Measurements from ENCODE around the gene VMO1.

VMO1 gene

GRCh38 chr17:4795168-4795567, 9.0 kb upstream of the VMO1 start:
- Histone ChIP-seq H3K27me3 (replicated peaks; ENCODE audit: control insufficient read depth, insufficient read depth, low read length) (no peaks in the 10 kb centered on the region), H3K36me3 (ENCODE audit: control insufficient read depth, insufficient read depth, low read length) (peaks cover 12% of the 10 kb centered on the region), H3K4me3 (replicated peaks; ENCODE audit: low read depth, low read length) (no peak overlapping the region)
- DNase-seq (ENCODE audit: extremely low read depth, insufficient read length): no peak
- no peak for TF ChIP-seq CTCF (IDR thresholded peaks at IDR 0.05; ENCODE audit: insufficient read depth, low read length, poor library complexity, severe bottlenecking)

GRCh38 chr17:4790705-4791088, 4.5 kb upstream of the VMO1 start:
- H3K36me3 ChIP-seq (ENCODE audit: control insufficient read depth, insufficient read depth, low read length): no peaks in the 10 kb centered on the region
- no peaks in the 10 kb centered on the region; the same call in none of the 2 replicates for H3K27me3 ChIP-seq (replicated peaks; ENCODE audit: control insufficient read depth, insufficient read depth, low read length)
- no peak for DNase-seq (ENCODE audit: extremely low read depth, insufficient read length)
- peak overlapping the region; percentile 54 for H3K4me3 ChIP-seq (replicated peaks; ENCODE audit: low read depth, low read length)
- TF ChIP-seq CTCF (IDR thresholded peaks at IDR 0.05; ENCODE audit: insufficient read depth, low read length, poor library complexity, severe bottlenecking): no peak

- Histone ChIP-seq H3K4me3 (replicated peaks; ENCODE audit: low read depth, low read length) (peak overlapping the region; percentile 54), H3K27me3 (replicated peaks; ENCODE audit: control insufficient read depth, insufficient read depth, low read length) (no peaks in the 10 kb centered on the region; the same call in none of the 2 replicates), H3K36me3 (ENCODE audit: control insufficient read depth, insufficient read depth, low read length) (no peaks in the 10 kb centered on the region)
- TF ChIP-seq CTCF (IDR thresholded peaks at IDR 0.05; ENCODE audit: insufficient read depth, low read length, poor library complexity, severe bottlenecking): peak; percentile 52
- peak; percentile 90 for DNase-seq (ENCODE audit: extremely low read depth, insufficient read length)
These were observed 4.0 kb upstream of the VMO1 start for GRCh38 chr17:4789951-4790704.

GRCh38 chr17:4789701-4789950, 3.5 kb upstream of the VMO1 start:
- DNase-seq (ENCODE audit: extremely low read depth, insufficient read length): no peak
- Histone ChIP-seq H3K4me3 (replicated peaks; ENCODE audit: low read depth, low read length) (peak overlapping the region; percentile 54), H3K36me3 (ENCODE audit: control insufficient read depth, insufficient read depth, low read length) (no peaks in the 10 kb centered on the region), H3K27me3 (replicated peaks; ENCODE audit: control insufficient read depth, insufficient read depth, low read length) (no peaks in the 10 kb centered on the region; the same call in none of the 2 replicates)
- no peak for TF ChIP-seq CTCF (IDR thresholded peaks at IDR 0.05; ENCODE audit: insufficient read depth, low read length, poor library complexity, severe bottlenecking)

- TF ChIP-seq CTCF (IDR thresholded peaks at IDR 0.05; ENCODE audit: insufficient read depth, low read length, poor library complexity, severe bottlenecking): no peak
- no peaks in the 10 kb centered on the region; the same call in none of the 2 replicates for H3K27me3 ChIP-seq (replicated peaks; ENCODE audit: control insufficient read depth, insufficient read depth, low read length)
- DNase-seq (ENCODE audit: extremely low read depth, insufficient read length): no peak
- H3K4me3 ChIP-seq (replicated peaks; ENCODE audit: low read depth, low read length): peak within 1 kb of the TSS; percentile 54
- no peaks in the 10 kb centered on the region for H3K36me3 ChIP-seq (ENCODE audit: control insufficient read depth, insufficient read depth, low read length)
These were observed 2.9 kb upstream of the VMO1 start, which contains the start of gene GLTPD2 for GRCh38 chr17:4788807-4789700. GLTPD2 (plus strand) TSS chr17:4788964; CDS start chr17:4789012, 48 bp downstream.

Measured in GM06990 (cell line).